IPS-11a (cell line): ENCODE results near the gene KHK.

Experiments
- H3K4me3 ChIP-seq: one replicate; pipeline ENCODE4 v1.5.1; 2013; ENCODE audit warnings: low read depth, low read length, control low read depth

The KHK gene

GRCh38 chr2:27086724-27087593 is at the start of gene KHK:
Gene KHK (plus strand): TSS chr2:27086772. CDS start chr2:27087260, 488 bp downstream.
- peak within 1 kb of the TSS; percentile 53 for H3K4me3 ChIP-seq

DNA sequence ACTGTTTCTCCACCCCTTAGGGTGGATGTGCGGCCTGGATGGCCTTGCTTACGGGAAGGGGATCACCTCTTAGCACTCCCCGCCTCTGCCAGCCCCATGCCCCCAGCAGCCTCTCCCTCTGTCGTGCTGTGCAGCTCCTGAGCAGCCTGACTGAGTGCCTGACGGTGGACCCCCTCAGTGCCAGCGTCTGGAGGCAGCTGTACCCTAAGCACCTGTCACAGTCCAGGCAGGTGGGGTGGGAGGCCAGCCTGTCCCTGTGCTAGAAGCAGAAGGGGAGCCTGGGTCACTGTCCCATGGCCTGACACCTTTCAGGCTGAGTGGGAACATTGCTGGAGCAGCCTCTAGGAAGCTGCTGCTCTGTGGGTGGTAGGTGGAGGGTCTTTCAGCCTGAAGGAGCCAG is 48.6 kb upstream of the KHK start:
- H3K4me3 ChIP-seq, result no peak overlapping the region

DNA sequence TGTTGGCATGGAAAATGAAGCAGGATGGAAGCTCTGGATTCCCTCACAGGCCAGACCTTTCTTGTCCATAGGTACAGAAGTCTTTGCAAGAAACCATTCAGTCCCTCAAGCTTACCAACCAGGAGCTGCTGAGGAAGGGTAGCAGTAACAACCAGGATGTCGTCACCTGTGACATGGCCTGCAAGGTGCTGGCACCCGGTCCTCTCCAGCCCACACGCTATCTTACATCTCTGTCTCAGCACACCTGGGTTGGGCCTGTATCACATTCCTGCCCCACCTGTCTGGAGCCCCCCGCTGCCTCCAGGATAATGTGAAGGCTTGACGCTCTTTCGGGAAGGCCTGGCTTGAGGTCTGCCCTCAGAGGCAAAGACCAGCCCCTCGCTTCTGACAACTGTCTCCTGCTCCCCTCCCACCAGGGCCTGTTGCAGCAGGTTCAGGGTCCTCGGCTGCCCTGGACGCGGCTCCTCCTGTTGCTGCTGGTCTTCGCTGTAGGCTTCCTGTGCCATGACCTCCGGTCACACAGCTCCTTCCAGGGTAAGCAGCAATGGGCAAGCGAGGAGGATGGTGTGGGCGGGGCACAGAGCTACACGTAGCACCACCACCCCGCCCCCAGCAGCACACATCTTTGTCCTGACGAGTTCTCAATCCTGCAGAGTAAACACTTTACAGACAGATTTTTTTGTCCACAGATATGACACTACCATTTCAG is 47.8 kb upstream of the KHK start:
- no peak overlapping the region for H3K4me3 ChIP-seq

DNA sequence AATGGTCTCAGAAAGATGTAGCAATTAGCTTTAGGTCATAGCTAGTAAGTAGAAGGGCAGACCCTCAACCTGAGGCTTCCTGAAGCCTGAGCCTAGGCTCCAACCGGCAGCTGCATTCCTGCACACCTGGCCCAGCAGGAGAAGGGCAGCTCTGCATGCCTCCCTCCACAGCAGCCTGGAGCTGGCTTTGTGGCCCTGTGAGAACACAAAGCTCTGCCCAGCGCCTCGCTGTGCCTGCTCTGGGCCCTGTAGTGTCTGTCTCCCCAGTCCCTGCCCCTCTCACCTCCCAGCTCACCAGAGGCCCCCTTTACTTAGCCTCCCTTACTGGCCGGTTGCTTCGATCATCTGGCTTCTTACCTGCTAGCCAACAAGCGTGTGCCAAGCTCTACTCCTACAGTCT is 47.1 kb upstream of the KHK start:
- no peak overlapping the region for H3K4me3 ChIP-seq

DNA sequence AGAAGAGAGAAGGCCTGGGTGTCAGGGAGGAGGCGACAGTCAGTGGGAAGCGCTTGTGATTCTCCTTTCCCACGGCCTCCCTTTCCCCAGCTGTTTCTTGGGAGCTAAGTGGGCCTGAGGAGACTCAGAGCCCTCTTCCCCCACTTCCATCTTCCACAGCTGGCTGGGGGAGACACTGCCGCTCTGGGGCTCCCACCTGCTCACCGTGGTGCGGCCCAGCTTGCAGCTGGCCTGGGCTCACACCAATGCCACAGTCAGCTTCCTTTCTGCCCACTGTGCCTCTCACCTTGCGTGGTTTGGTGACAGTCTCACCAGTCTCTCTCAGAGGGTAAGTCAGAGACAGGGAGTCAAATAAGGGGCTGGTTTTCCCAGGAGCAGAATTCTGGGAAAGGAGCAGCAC is 46.7 kb upstream of the KHK start:
- H3K4me3 ChIP-seq, result no peak overlapping the region

GRCh38 chr2:27040282-27040681 is 46.3 kb upstream of the KHK start:
- no peak overlapping the region for H3K4me3 ChIP-seq

DNA sequence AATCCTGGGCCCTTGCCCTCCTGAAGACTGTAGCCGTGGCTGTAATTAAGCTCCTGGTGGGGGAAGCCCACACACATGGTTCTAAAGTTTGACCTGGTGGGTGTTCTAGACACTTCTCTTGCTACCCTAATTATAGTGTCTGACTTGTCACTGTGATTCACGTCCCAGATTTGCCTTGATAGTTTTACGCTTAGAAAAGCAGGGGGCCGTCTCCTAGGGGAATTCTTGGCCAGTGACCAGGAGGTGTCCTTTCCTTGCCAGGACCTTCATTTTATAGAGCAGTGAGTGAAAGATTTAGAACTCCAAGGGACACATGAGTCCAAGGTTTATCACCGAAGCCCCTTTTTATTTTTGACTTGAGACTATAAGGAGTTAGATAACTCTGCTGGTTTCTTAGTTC is 44.8 kb upstream of the KHK start:
- H3K4me3 ChIP-seq, result no peak overlapping the region

DNA sequence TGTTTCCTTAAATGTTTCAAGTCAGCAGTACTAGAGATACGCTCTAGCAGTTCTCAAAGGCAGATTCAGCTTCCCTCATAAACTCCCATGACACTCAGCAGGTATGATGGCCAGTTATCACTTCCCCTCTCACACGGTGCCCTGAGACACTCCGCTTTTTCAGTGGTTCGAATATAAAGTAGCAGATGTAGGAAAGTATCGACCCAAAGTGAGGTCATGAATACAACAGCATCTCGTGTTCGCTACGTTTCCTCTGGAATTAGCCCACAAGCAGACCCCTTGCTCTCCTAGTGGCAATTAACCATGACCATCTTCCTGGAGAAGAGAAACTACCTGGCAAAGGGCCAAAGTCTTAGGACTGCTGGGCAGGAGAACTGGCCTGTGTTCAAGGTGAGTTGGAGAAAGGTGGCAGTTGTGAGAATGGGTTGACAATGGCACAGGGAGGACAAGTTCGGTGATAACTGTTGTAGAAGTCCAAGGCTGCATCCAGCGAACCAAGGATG is 44.4 kb upstream of the KHK start:
- no peak overlapping the region for H3K4me3 ChIP-seq

GRCh38 chr2:27042985-27043634 is 43.5 kb upstream of the KHK start:
- H3K4me3 ChIP-seq, result no peak overlapping the region

- peak overlapping the region; percentile 72 for H3K4me3 ChIP-seq
These were observed 36.9 kb upstream of the KHK start for GRCh38 chr2:27049422-27050280.

DNA sequence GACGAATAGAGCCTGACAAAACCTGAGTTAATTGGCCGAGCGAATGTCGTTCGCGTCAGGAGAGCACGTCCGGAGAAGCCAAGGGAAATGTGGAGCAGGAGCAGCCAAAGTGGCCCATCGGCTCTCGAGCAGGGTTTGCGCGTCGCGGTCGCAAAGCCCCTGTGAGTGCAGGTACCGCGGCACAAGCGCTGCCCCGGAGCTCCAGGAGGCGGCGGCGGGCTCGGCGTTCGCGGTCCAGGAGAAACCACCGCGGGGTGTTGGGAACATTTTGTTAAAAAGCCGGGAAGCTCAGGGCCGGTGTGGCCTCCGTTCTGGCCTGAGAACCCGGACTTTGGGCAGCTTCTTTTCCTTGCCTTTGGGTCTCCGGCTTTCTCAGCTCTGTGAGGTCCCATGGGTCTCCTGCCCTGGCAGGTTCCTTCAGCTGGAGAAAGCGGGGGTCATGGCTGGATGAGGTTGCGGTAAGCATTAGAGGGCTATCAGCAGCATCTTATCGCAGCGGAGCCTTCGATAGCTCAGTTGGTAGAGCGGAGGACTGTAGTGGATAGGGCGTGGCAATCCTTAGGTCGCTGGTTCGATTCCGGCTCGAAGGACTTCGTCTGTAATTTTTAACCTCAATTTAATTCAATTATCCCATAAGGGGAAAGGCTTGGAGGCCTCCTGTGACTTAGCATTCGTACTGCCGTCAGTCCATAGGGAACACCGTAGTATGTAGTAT is 36.1 kb upstream of the KHK start:
- peak overlapping the region; percentile 72 for H3K4me3 ChIP-seq

DNA sequence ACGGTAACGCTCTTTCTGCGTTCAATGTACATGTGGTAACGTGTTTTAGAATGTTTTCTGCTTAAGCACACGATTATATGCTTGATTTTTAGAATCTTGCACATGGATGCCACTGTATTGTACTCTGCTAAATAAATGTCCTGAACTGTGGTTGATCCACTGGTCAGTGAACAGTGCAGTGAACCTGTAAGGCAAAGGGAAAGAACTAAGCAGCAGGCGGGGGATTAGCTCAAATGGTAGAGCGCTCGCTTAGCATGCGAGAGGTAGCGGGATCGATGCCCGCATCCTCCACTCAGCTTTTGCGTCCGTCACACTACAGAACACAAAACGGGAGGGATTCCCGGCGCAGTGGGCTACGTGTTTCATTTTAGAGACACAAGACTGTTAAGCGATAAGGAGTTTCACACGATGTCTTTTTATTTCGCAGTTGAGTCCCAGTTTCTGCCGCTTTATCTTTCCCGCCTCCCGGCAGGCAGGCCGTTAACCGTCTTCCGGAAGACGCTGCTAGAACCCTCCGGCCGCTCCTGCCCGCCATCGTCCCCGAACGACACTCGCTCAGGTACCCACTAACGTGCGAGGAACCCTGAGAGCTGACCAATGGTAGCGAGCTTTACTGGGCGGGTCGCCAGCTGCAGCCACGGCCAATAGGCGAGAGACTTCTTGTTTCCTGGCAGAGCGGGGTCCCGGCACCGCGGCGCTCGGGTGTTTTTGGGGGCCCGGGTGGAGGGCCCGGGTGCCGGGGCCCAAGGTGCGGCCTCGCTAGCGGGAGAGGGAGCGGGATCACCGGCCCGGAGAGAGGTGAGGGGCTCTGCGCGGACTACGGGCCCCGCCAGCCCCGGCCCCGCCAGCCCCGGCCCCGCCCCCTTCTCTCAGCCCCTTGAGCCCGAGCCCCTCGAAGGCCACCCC is 35.3 kb upstream of the KHK start, which contains the start of gene AGBL5:
Gene AGBL5, plus strand, starts transcription at position 673 of the 906 bp plus-strand sequence. CDS start 1,291 bp downstream, outside the sequence.
- H3K4me3 ChIP-seq, result peak within 1 kb of the TSS; percentile 72

DNA sequence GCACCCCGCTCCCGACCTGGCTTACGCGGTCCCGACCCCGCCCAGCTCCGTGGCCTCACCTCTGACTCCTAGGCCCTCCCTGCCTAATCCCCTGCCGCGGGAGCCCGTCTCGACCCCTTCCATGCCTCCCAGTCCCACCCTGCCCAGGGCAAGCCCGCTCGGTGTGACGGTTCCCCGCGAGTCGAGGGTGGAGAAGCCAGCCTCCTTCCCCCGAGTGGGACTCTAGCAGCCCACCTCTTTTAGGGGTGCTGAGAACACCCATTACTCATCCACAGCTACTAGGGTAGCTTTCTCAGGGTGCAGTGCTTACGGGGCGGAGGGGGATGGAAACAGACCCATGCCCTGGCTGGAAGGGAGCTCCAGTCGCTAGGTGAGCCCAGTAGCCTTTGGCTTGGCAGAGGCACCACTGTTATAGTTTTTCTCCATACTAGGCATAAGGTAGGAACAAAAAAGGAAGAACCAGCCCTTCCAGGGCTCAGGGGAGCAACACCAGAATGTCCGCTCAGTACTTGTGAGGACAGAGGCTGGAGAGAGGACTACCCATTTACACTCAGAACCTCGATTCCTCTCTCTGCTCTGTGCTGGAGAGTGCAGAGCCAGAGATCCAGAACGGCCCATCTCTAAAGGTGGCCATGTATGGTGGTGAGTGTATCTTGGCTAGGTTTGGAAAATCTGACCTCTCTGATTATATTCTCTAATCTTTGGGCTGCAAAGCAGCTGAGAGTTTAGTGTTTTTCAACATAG is 34.5 kb upstream of the KHK start:
- H3K4me3 ChIP-seq, result peak overlapping the region; percentile 72

DNA sequence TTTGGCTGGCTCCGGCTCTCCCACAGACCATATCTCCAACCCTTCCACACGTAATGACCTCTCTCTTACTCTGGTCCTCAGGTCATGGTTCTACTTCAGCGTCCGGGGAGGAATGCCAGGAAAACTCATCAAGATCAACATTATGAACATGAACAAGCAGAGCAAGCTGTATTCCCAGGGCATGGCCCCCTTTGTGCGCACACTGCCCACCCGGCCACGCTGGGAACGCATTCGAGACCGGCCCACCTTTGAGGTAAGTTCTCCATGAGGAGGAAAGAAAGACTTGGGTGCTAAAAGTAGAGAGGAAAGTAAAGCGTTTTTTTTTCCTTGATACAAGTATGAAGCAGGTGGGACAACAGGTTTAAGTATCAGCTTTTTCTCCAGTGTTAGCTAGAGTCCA is 33.3 kb upstream of the KHK start:
- no peak overlapping the region for H3K4me3 ChIP-seq

GRCh38 chr2:27053776-27054175 is 32.8 kb upstream of the KHK start:
- no peak overlapping the region for H3K4me3 ChIP-seq

DNA sequence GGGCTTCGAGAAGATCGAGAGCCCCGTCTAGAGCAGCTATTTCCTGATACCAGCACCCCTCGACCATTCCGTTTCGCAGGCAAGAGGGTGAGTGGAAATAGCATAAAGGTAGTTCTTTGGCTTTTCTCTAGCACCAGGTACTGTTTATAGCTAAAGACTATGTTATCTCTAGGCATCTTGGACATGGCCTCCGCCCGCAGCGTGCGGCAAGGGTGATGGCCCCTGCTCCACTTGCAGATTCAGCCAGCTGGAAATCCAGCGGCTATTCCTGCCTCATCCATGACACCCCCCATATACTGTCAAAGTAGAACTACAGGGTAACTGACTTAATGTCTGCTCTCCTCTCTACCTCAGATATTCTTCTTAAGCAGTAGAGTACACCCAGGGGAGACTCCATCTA is 31.9 kb upstream of the KHK start:
- no peak overlapping the region for H3K4me3 ChIP-seq

DNA sequence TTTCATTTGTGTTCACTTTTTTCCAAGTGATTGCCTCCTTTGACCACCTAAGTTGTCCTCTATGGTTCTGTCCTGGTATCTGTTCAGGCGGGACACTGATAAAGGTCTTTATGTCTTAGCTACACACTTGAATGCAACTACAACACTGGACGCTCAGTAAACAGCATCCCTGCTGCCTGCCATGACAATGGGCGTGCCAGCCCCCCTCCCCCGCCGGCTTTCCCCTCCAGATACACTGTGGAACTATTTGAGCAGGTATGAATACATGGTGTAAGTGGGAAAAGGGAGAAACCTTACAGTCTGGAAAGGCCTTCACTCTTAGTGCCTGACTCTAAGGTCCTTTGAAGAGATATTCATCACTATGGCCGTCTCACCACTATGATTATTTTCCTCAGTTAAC is 29.4 kb upstream of the KHK start:
- no peak overlapping the region for H3K4me3 ChIP-seq

DNA sequence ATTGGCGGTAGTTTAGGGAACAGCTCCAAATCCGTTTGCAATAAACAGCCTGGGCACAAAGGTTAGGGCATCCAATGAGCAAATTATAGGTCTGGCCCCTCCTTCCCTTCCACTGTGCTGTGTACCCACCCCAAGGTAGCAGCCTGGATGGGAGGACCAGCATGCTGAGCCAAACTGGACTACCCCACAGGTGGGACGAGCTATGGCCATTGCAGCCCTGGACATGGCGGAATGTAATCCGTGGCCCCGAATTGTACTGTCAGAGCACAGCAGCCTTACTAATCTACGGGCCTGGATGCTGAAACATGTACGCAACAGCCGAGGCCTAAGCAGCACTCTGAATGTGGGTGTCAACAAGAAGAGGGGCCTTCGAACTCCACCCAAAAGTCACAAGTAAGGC is 28.4 kb upstream of the KHK start:
- no peak overlapping the region for H3K4me3 ChIP-seq
